Measurements from ENCODE around the gene TCL1A. TPM values are rescaled to one million over a fixed set of nuclear protein-coding genes. Genes with fewer than 3 reads are reported as not detected.

The TCL1A gene
- total and polyA plus RNA-seq, 2 experiments from 2014 or later = not detected

GRCh38 chr14:95756751-95757150 is 42.8 kb upstream of the TCL1A start:
- no peak for DNase-seq (ENCODE audit: low read depth in 1 of 2, low spot score in 1 of 2)
- TF ChIP-seq CTCF (IDR thresholded peaks at IDR 0.05; ENCODE audit: low read depth, low read length) = no peak
- no peak overlapping the region for H3K4me3 ChIP-seq
- no peaks in the 10 kb centered on the region for H3K36me3 ChIP-seq
- H3K27ac ChIP-seq = no peak overlapping the region
- no peaks in the 10 kb centered on the region for H3K9me3 ChIP-seq (ENCODE audit: low read depth)
- peaks cover 20% of the 10 kb centered on the region for H3K27me3 ChIP-seq
- H3K4me1 ChIP-seq (ENCODE audit: low read depth) = no peaks in the 10 kb centered on the region

- no peak overlapping the region for H3K27ac ChIP-seq
- no peaks in the 10 kb centered on the region for H3K36me3 ChIP-seq
- peaks cover 20% of the 10 kb centered on the region for H3K27me3 ChIP-seq
- H3K9me3 ChIP-seq (ENCODE audit: low read depth) = no peaks in the 10 kb centered on the region
- no peak for DNase-seq (ENCODE audit: low read depth in 1 of 2, low spot score in 1 of 2)
- H3K4me3 ChIP-seq = no peak overlapping the region
- H3K4me1 ChIP-seq (ENCODE audit: low read depth) = no peaks in the 10 kb centered on the region
- no peak for TF ChIP-seq CTCF (IDR thresholded peaks at IDR 0.05; ENCODE audit: low read depth, low read length)
Measured at GRCh38 chr14:95756127-95756526, 42.2 kb upstream of the TCL1A start.

GRCh38 chr14:95741781-95742180 is 27.9 kb upstream of the TCL1A start:
- DNase-seq (ENCODE audit: low read depth in 1 of 2, low spot score in 1 of 2) = no peak
- TF ChIP-seq CTCF (IDR thresholded peaks at IDR 0.05; ENCODE audit: low read depth, low read length) = no peak
- H3K27ac ChIP-seq = no peak overlapping the region

GRCh38 chr14:95741038-95741490 is 27.1 kb upstream of the TCL1A start:
- TF ChIP-seq CTCF (IDR thresholded peaks at IDR 0.05; ENCODE audit: low read depth, low read length) = no peak
- Histone ChIP-seq H3K4me3 (no peak overlapping the region), H3K9me3 (ENCODE audit: low read depth) (no peaks in the 10 kb centered on the region), H3K27ac (no peak overlapping the region), H3K4me1 (ENCODE audit: low read depth) (no peaks in the 10 kb centered on the region), H3K36me3 (no peaks in the 10 kb centered on the region), H3K27me3 (no peaks in the 10 kb centered on the region)
- DNase-seq (ENCODE audit: low read depth in 1 of 2, low spot score in 1 of 2) = peak in 1 of 2 donors; percentile 9

More at GRCh38 chr14:95741781-95742180, 27.9 kb upstream of the TCL1A start:
- Histone ChIP-seq H3K9me3 (ENCODE audit: low read depth) (no peaks in the 10 kb centered on the region), H3K27me3 (no peaks in the 10 kb centered on the region), H3K4me1 (ENCODE audit: low read depth) (no peaks in the 10 kb centered on the region), H3K4me3 (no peak overlapping the region), H3K36me3 (no peaks in the 10 kb centered on the region)

GRCh38 chr14:95739356-95739755 is 25.4 kb upstream of the TCL1A start:
- H3K4me1 ChIP-seq (ENCODE audit: low read depth) = no peaks in the 10 kb centered on the region
- H3K27ac ChIP-seq = no peak overlapping the region
- H3K4me3 ChIP-seq = no peak overlapping the region
- TF ChIP-seq CTCF (IDR thresholded peaks at IDR 0.05; ENCODE audit: low read depth, low read length) = no peak
- no peaks in the 10 kb centered on the region for H3K36me3 ChIP-seq
- H3K27me3 ChIP-seq = no peaks in the 10 kb centered on the region
- DNase-seq (ENCODE audit: low read depth in 1 of 2, low spot score in 1 of 2) = no peak
- H3K9me3 ChIP-seq (ENCODE audit: low read depth) = no peaks in the 10 kb centered on the region

- H3K27me3 ChIP-seq = peaks cover 2% of the 10 kb centered on the region
- no peak for TF ChIP-seq CTCF (IDR thresholded peaks at IDR 0.05; ENCODE audit: low read depth, low read length)
- no peak for DNase-seq (ENCODE audit: low read depth in 1 of 2, low spot score in 1 of 2)
- no peaks in the 10 kb centered on the region for H3K36me3 ChIP-seq
- H3K27ac ChIP-seq = no peak overlapping the region
- no peak overlapping the region for H3K4me3 ChIP-seq
- H3K9me3 ChIP-seq (ENCODE audit: low read depth) = no peaks in the 10 kb centered on the region
- H3K4me1 ChIP-seq (ENCODE audit: low read depth) = no peaks in the 10 kb centered on the region
Measured at GRCh38 chr14:95733212-95733611, 19.3 kb upstream of the TCL1A start.

Data from cardiac muscle cell (in vitro differentiated cells and primary cell).